OCI-LY7 (cell line): ENCODE results near the gene HARBI1. TPM values are rescaled to one million over a fixed set of nuclear protein-coding genes. Genes with fewer than 3 reads are reported as not detected.

Source experiments
- BruUV-seq: library from RNA; stranded (reverse); fragments of 400-500 nt; replicated peaks from 2 replicates; lab custom pipeline; 2021; lab: Mats Ljungman, UMichigan
- CTCF ChIA-PET: fragments of 300-600 bp; sonication (Branson Sonifier 250); formaldehyde crosslinking; loops from one replicate; lab custom pipeline; 2022; ENCODE audit warnings: antibody characterized with exemption; ENCODE audit not compliant: unreplicated experiment; lab: Charles Lee
- POLR2A ChIA-PET: fragments of 300-600 bp; sonication (Branson Sonifier 250); formaldehyde crosslinking; loops from one replicate; lab custom pipeline; 2022; ENCODE audit warnings: antibody characterized with exemption; lab: Charles Lee
- DNase-seq: peaks from one replicate; pipeline ENCODE4 v3.0.0-alpha.2; 2015; ENCODE audit warnings: low spot score
- H2AFZ ChIP-seq: fragments of 200-600 bp; sonication (generic), shearing (Covaris generic); 2 replicates; pipeline ENCODE4 v1.6.1; 2014; ENCODE audit warnings: mild to moderate bottlenecking, antibody characterized with exemption, low read length, moderate library complexity
- H3K27ac ChIP-seq: fragments of 200-600 bp; sonication (generic); 2 replicates; pipeline ENCODE4 v1.5.1; 2014; ENCODE audit warnings: mixed run types, low read depth, mild to moderate bottlenecking, moderate library complexity, low read length, inconsistent platforms; ENCODE audit not compliant: poor library complexity, severe bottlenecking
- H3K36me3 ChIP-seq: fragments of 200-600 bp; sonication (generic); 2 replicates; pipeline ENCODE4 v1.6.1; 2014; ENCODE audit warnings: mild to moderate bottlenecking, antibody characterized with exemption, low read length, moderate library complexity, mixed read lengths; ENCODE audit not compliant: insufficient read depth
- H3K4me1 ChIP-seq: fragments of 200-600 bp; sonication (generic); 2 replicates; pipeline ENCODE4 v1.5.1; 2014; ENCODE audit warnings: mild to moderate bottlenecking, low read length; ENCODE audit not compliant: insufficient read depth, poor library complexity, severe bottlenecking
- H3K4me2 ChIP-seq: fragments of 200-600 bp; sonication (generic); 2 replicates; pipeline ENCODE4 v1.6.1; 2014; ENCODE audit warnings: mild to moderate bottlenecking, low read length
- H3K4me3 ChIP-seq: fragments of 200-600 bp; sonication (generic); 2 replicates; pipeline ENCODE4 v1.5.1; 2014; ENCODE audit warnings: mild to moderate bottlenecking, low read depth, low read length; ENCODE audit not compliant: poor library complexity, severe bottlenecking
- H3K79me2 ChIP-seq: fragments of 200-600 bp; sonication (generic); 2 replicates; pipeline ENCODE4 v1.6.1; 2016; ENCODE audit warnings: low read depth, mild to moderate bottlenecking, low read length, moderate library complexity, mixed read lengths; ENCODE audit not compliant: insufficient read depth
- H3K9me2 ChIP-seq: fragments of 200-600 bp; sonication (generic); 2 replicates; pipeline ENCODE4 v1.6.1; 2016; ENCODE audit warnings: mild to moderate bottlenecking, low read length, mixed read lengths; ENCODE audit not compliant: insufficient read depth
- H3K9me3 ChIP-seq: fragments of 200-600 bp; sonication (generic); 2 replicates; pipeline ENCODE4 v1.6.1; 2014; ENCODE audit warnings: mild to moderate bottlenecking, mixed run types, low read length, mixed read lengths
- H4K20me1 ChIP-seq: fragments of 200-600 bp; sonication (generic); 2 replicates; pipeline ENCODE4 v1.6.1; 2014; ENCODE audit warnings: mild to moderate bottlenecking, antibody characterized with exemption, low read length, moderate library complexity, mixed read lengths; ENCODE audit not compliant: insufficient read depth
- EZH2phosphoT487 ChIP-seq: fragments of 200-600 bp; sonication (generic); IDR thresholded peaks from 2 replicates; pipeline ENCODE4 v1.6.1; 2018; ENCODE audit warnings: low read depth, borderline replicate concordance, mild to moderate bottlenecking, mixed run types, antibody characterized with exemption, low read length, moderate library complexity, mixed read lengths
- intact Hi-C: fragments of 100-400 bp; cut with micrococcal nuclease; formaldehyde crosslinking; loops from one replicate; pipeline ENCODE4 v1.10.0; 2022; ENCODE audit not compliant: unreplicated experiment
- total RNA-seq, 2 experiments: library from RNA; depleted of rRNA in 1 of 2; stranded (reverse); fragments of >200 nt in 1 of 2; shearing (Covaris generic) in 1 of 2; gene quantifications; 2 replicates each; pipeline ENCODE4 v1.2.3, GENCODE V29; 2014 to 2022
- TF ChIP-seq, protein P1 (sequence below): fragments of 200-600 bp; sonication (generic); conservative IDR thresholded peaks from 2 replicates; pipeline ENCODE4 v1.5.1; 2014; ENCODE audit warnings: mild to moderate bottlenecking, antibody characterized with exemption, low read length, moderate library complexity, mixed read lengths

Gene HARBI1
- total RNA-seq, 2 experiments from 2014 or later = 4.8 to 8.4 TPM

DNA sequence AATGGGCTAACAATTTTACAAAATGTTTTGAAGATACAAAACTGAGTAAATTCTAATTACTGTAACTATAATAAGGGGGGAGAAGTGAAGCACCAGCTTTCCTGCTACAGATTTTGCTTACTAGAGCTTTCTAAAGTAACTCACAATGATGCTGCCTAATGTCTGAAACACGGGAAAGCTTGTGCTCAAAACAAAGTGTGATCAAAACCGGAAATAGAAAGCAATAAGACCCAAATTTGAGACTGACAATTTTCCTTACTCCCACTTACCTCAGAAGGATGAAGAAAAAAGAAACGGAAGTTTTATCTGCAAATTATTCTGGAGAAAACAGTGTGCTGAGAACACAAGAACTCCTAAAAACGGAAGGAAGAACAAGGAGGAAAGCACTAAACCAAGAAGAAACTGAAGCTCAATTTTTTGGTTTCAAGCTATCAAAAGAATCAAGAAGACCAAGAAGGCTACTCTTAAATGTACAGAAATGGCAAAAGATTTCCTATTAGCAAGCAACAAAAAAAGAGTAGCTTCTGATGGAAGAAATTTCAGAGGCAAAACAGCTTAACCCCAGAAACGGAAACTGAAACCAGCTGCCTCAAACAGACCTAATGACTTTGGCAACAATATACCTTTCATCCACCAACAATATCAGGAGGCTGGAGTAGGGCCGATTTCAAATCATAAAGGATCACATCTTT is 56.6 kb downstream of the HARBI1 start:
- no peaks in the 10 kb centered on the region for H3K9me2 ChIP-seq
- peak overlapping the region; percentile 61 for H3K27ac ChIP-seq
- peak overlapping the region; percentile 63 for H3K4me3 ChIP-seq
- no peaks in the 10 kb centered on the region for H3K9me3 ChIP-seq
- peak overlapping the region; percentile 83 for H3K4me2 ChIP-seq
- peaks cover 29% of the 10 kb centered on the region for H3K4me1 ChIP-seq
- peaks cover 61% of the 10 kb centered on the region; the same call in 1 of the 2 replicates for H3K79me2 ChIP-seq
- BruUV-seq = no TSS peak
- ChIA-PET POLR2A (interaction anchor here (0.6 to 2.1 kb wide), 10 partner anchors 10 to 284 kb away, joined by 3 to 7 read pairs (median 4); no protein-coding TSS in a partner anchor), CTCF (interaction anchor here (0.5 kb wide), 1 partner anchor 715 kb away, joined by 3 read pairs; no protein-coding TSS in a partner anchor)
- H2AFZ ChIP-seq = peak overlapping the region; percentile 23; the same call in 1 of the 2 replicates
- intact Hi-C loops = no loop called here
- DNase-seq = peak; percentile 59
- H4K20me1 ChIP-seq = peaks cover 5% of the 10 kb centered on the region; the same call in 1 of the 2 replicates
- no peaks in the 10 kb centered on the region for H3K36me3 ChIP-seq
- TF ChIP-seq, protein P1, sequence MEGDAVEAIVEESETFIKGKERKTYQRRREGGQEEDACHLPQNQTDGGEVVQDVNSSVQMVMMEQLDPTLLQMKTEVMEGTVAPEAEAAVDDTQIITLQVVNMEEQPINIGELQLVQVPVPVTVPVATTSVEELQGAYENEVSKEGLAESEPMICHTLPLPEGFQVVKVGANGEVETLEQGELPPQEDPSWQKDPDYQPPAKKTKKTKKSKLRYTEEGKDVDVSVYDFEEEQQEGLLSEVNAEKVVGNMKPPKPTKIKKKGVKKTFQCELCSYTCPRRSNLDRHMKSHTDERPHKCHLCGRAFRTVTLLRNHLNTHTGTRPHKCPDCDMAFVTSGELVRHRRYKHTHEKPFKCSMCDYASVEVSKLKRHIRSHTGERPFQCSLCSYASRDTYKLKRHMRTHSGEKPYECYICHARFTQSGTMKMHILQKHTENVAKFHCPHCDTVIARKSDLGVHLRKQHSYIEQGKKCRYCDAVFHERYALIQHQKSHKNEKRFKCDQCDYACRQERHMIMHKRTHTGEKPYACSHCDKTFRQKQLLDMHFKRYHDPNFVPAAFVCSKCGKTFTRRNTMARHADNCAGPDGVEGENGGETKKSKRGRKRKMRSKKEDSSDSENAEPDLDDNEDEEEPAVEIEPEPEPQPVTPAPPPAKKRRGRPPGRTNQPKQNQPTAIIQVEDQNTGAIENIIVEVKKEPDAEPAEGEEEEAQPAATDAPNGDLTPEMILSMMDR = no peak
- TF ChIP-seq EZH2phosphoT487 = no peak

DNA sequence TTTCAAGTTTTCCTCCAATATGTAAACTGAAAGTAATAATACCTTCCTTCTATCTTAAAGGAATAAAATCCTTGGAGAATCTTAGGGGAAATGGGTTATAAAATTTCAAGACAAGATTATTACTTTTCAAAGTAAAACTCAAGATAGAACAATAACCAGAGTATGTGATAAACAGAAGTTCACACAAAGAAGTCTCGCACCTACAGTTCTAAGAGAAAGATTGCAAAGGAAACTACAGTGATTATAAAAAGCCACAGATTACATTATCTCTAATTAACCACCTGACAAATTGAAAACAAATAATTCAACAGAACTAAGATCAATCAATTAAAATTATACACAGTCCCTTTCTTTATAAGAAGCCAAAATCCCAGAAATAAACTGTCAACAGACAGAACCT is 57.2 kb downstream of the HARBI1 start:
- Histone ChIP-seq H3K9me2 (no peaks in the 10 kb centered on the region), H4K20me1 (peaks cover 6% of the 10 kb centered on the region), H3K4me3 (peak overlapping the region; percentile 63), H3K4me2 (peak overlapping the region; percentile 83), H2AFZ (no peak overlapping the region), H3K4me1 (peaks cover 29% of the 10 kb centered on the region), H3K9me3 (no peaks in the 10 kb centered on the region), H3K27ac (peak overlapping the region; percentile 61), H3K36me3 (no peaks in the 10 kb centered on the region), H3K79me2 (peaks cover 61% of the 10 kb centered on the region; the same call in 1 of the 2 replicates)
- BruUV-seq = no TSS peak
- ChIA-PET CTCF (no interaction called here), POLR2A (interaction anchor here (0.6 to 2.1 kb wide), 6 partner anchors 11 to 285 kb away, joined by 3 to 7 read pairs (median 4); no protein-coding TSS in a partner anchor)
- intact Hi-C loops = no loop called here
- DNase-seq = no peak
- TF ChIP-seq, protein P1 = no peak
- TF ChIP-seq EZH2phosphoT487 = no peak

DNA sequence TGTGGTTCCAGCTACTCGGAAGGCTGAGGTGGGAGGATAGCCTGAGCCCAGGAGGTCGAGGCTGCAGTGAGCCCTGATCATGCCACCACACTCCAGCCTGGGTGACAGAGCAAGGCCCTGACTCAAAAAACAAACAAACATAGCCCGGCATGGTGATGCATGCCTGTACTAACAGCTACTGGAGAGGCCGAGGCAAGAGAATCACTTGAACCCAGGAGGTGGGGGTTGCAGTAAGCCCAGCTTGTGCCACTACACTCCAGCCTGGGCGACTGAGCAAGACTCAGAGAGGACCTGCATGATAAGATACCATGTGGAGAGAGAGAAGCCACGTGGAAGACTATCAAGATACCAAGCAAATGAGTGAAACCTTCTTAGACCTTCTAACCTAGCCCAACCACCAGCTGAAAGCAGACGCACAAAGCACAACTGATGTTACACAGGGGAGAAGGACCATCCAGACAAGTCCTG is 59.3 kb downstream of the HARBI1 start:
- peaks cover 29% of the 10 kb centered on the region for H3K4me1 ChIP-seq

More for the DNA sequence above, 59.3 kb downstream of the HARBI1 start:
- peaks cover 9% of the 10 kb centered on the region for H4K20me1 ChIP-seq
- TF ChIP-seq EZH2phosphoT487 = no peak
- TF ChIP-seq, protein P1 = no peak
- H2AFZ ChIP-seq = no peak overlapping the region
- H3K4me2 ChIP-seq = no peak overlapping the region
- intact Hi-C loops = no loop called here
- H3K9me3 ChIP-seq = no peaks in the 10 kb centered on the region
- H3K9me2 ChIP-seq = no peaks in the 10 kb centered on the region
- no peak for DNase-seq
- no peaks in the 10 kb centered on the region for H3K36me3 ChIP-seq
- ChIA-PET POLR2A (interaction anchor here (1.1 to 1.2 kb wide), 2 partner anchors 10 to 196 kb away, joined by 3 read pairs; no protein-coding TSS in a partner anchor), CTCF (no interaction called here)
- H3K27ac ChIP-seq = no peak overlapping the region
- BruUV-seq = no TSS peak
- peaks cover 52% of the 10 kb centered on the region; the same call in 1 of the 2 replicates for H3K79me2 ChIP-seq
- H3K4me3 ChIP-seq = no peak overlapping the region
